ENCODE results near the gene OTOG.

DNA sequence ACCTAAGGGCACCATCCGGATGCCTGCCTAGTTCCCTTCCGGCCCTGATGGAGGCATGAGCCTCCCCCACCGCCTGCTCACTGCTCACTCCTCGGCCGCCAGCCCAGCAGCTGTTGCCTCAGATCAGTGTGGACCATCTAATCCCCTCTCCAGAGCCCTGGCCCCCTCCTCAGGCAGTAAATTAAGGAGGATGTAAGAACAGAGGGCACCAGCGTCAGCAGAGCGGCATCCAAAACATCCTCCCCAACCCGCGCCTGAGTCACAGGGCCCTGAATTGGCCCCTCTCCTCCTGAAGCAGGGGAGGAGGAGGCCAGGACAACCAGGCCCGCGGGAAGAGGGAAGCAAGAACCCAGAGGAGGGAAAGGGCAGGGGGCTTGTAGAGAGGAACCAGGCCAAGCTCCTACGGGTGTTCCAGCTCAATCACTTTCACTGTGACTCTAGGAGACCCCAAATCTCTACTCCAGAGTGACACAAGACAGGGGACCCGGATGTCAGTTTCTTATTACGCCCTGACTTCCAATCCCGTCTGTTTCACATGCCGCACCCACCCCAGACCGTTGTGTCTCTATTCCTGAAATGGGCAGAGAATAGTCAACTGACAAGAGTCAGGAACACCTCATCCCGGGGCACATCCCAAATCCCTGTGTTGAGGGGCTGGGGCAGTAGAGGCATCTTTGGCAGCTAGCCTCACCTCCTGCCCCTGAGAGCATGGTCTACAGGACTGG is 141.0 kb downstream of the OTOG start:
- TF ChIP-seq, protein P1, sequence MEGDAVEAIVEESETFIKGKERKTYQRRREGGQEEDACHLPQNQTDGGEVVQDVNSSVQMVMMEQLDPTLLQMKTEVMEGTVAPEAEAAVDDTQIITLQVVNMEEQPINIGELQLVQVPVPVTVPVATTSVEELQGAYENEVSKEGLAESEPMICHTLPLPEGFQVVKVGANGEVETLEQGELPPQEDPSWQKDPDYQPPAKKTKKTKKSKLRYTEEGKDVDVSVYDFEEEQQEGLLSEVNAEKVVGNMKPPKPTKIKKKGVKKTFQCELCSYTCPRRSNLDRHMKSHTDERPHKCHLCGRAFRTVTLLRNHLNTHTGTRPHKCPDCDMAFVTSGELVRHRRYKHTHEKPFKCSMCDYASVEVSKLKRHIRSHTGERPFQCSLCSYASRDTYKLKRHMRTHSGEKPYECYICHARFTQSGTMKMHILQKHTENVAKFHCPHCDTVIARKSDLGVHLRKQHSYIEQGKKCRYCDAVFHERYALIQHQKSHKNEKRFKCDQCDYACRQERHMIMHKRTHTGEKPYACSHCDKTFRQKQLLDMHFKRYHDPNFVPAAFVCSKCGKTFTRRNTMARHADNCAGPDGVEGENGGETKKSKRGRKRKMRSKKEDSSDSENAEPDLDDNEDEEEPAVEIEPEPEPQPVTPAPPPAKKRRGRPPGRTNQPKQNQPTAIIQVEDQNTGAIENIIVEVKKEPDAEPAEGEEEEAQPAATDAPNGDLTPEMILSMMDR (IDR thresholded peaks at IDR 0.05), result no peak
- no peak for TF ChIP-seq POLR2A (IDR thresholded peaks at IDR 0.05)

Measured in Peyer's patch (tissue), 4 donors.